ENCODE data around the gene METAP1D.
A peak's percentile ranks its signal among the peaks of the same experiment; 100 is the strongest.

METAP1D gene

GRCh38 chr2:171999161-171999560 lies 592 bp upstream of the METAP1D start:
- H3K36me3 ChIP-seq (ENCODE audit: control insufficient read depth, insufficient read depth, low read length) = no peaks in the 10 kb centered on the region
- H3K27me3 ChIP-seq (ENCODE audit: control insufficient read depth, insufficient read depth, low read length) = no peaks in the 10 kb centered on the region
- H3K9me3 ChIP-seq (ENCODE audit: control insufficient read depth, low read length) = no peaks in the 10 kb centered on the region
- peak overlapping the region; percentile 88 for H3K4me2 ChIP-seq (ENCODE audit: low read length)
- no peak overlapping the region for H3K27ac ChIP-seq
- TF ChIP-seq CTCF (IDR thresholded peaks at IDR 0.05) = no peak
- no peaks in the 10 kb centered on the region for H3K79me2 ChIP-seq
- H2AFZ ChIP-seq = peak overlapping the region; percentile 98
- peak overlapping the region; percentile 93 for H3K4me3 ChIP-seq (ENCODE audit: low read depth, low read length)
- no peaks in the 10 kb centered on the region for H3K4me1 ChIP-seq
- H3K9ac ChIP-seq = no peak overlapping the region

GRCh38 chr2:172000696-172001361 lies 1.1 kb downstream of the METAP1D start:
- Histone ChIP-seq H3K27me3 (ENCODE audit: control insufficient read depth, insufficient read depth, low read length) (no peaks in the 10 kb centered on the region), H2AFZ (peak overlapping the region; percentile 98), H3K9ac (no peak overlapping the region), H3K4me2 (ENCODE audit: low read length) (no peak overlapping the region), H3K27ac (no peak overlapping the region), H3K4me1 (no peaks in the 10 kb centered on the region), H3K4me3 (ENCODE audit: low read depth, low read length) (peak overlapping the region; percentile 93), H3K36me3 (ENCODE audit: control insufficient read depth, insufficient read depth, low read length) (no peaks in the 10 kb centered on the region), H3K9me3 (ENCODE audit: control insufficient read depth, low read length) (no peaks in the 10 kb centered on the region), H3K79me2 (no peaks in the 10 kb centered on the region)
- no peak for TF ChIP-seq CTCF (IDR thresholded peaks at IDR 0.05)

GRCh38 chr2:172007372-172007771 lies 7.6 kb downstream of the METAP1D start:
- H3K4me1 ChIP-seq = no peaks in the 10 kb centered on the region
- TF ChIP-seq CTCF (IDR thresholded peaks at IDR 0.05) = no peak
- no peak overlapping the region for H3K4me3 ChIP-seq (ENCODE audit: low read depth, low read length)
- H3K9ac ChIP-seq = no peak overlapping the region
- H3K27me3 ChIP-seq (ENCODE audit: control insufficient read depth, insufficient read depth, low read length) = no peaks in the 10 kb centered on the region
- no peaks in the 10 kb centered on the region for H3K9me3 ChIP-seq (ENCODE audit: control insufficient read depth, low read length)
- no peak overlapping the region for H3K27ac ChIP-seq
- H3K79me2 ChIP-seq = no peaks in the 10 kb centered on the region
- H3K36me3 ChIP-seq (ENCODE audit: control insufficient read depth, insufficient read depth, low read length) = no peaks in the 10 kb centered on the region
- H3K4me2 ChIP-seq (ENCODE audit: low read length) = no peak overlapping the region
- no peak overlapping the region for H2AFZ ChIP-seq

GRCh38 chr2:172009823-172010222 lies 10.1 kb downstream of the METAP1D start:
- Histone ChIP-seq H3K4me3 (ENCODE audit: low read depth, low read length) (no peak overlapping the region), H3K4me1 (no peaks in the 10 kb centered on the region), H3K79me2 (no peaks in the 10 kb centered on the region), H3K9me3 (ENCODE audit: control insufficient read depth, low read length) (no peaks in the 10 kb centered on the region), H3K27ac (no peak overlapping the region), H3K4me2 (ENCODE audit: low read length) (no peak overlapping the region), H3K9ac (no peak overlapping the region), H3K27me3 (ENCODE audit: control insufficient read depth, insufficient read depth, low read length) (no peaks in the 10 kb centered on the region), H3K36me3 (ENCODE audit: control insufficient read depth, insufficient read depth, low read length) (no peaks in the 10 kb centered on the region), H2AFZ (no peak overlapping the region)
- no peak for TF ChIP-seq CTCF (IDR thresholded peaks at IDR 0.05)

Data from parathyroid adenoma (tissue), 2 donors.